Measurements from ENCODE around the gene PRKG1.

DNA sequence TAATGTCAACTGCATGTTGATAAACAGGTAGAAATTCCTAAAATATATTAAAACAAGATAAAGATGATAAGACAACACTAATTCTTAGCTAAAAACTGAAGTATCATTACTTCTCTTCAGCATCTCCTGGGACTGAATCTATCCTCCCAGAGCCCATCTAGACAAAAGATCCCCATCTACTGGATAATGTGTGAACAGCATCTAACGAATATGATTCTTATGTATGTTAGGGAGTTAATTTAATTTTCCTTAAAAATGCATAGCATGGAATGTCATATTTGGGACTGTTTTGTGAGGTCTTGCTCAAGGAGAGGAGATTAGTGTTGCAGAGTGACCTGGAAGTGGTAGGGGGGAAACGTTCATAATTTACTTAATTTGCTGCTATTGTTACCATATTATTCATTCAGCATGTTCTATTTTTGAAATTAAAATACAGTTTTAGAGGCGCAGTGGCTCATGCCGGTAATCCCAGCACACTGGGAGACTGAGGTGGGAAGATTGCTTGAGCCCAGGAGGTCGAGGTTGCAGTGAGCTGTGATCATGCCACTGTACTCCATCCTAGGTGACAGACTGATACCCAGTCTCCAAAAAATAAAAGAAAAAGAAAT is 930.2 kb downstream of the PRKG1 start:
- TF ChIP-seq POLR2A (IDR thresholded peaks at IDR 0.05), result no peak
- TF ChIP-seq, protein P1, sequence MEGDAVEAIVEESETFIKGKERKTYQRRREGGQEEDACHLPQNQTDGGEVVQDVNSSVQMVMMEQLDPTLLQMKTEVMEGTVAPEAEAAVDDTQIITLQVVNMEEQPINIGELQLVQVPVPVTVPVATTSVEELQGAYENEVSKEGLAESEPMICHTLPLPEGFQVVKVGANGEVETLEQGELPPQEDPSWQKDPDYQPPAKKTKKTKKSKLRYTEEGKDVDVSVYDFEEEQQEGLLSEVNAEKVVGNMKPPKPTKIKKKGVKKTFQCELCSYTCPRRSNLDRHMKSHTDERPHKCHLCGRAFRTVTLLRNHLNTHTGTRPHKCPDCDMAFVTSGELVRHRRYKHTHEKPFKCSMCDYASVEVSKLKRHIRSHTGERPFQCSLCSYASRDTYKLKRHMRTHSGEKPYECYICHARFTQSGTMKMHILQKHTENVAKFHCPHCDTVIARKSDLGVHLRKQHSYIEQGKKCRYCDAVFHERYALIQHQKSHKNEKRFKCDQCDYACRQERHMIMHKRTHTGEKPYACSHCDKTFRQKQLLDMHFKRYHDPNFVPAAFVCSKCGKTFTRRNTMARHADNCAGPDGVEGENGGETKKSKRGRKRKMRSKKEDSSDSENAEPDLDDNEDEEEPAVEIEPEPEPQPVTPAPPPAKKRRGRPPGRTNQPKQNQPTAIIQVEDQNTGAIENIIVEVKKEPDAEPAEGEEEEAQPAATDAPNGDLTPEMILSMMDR (IDR thresholded peaks at IDR 0.05), result peak in 5 of 6 experiments; percentile 4 to 59 (median 55)

Data from Peyer's patch (tissue), 4 donors.